Mucosa of stomach (tissue), 1 donor: ENCODE measurements around the gene LRMDA.

Experiments
- H3K27me3 ChIP-seq: one replicate; pipeline ENCODE4 v1.7.0; 2013; ENCODE audit warnings: mild to moderate bottlenecking, low read length; ENCODE audit not compliant: control insufficient read depth, insufficient read depth
- H3K36me3 ChIP-seq: one replicate; pipeline ENCODE4 v1.7.0; 2013; ENCODE audit warnings: low read length; ENCODE audit not compliant: control insufficient read depth, insufficient read depth
- H3K4me1 ChIP-seq: one replicate; pipeline ENCODE4 v1.7.0; 2013; ENCODE audit warnings: mild to moderate bottlenecking, low read length; ENCODE audit not compliant: control insufficient read depth, insufficient read depth
- H3K4me3 ChIP-seq: one replicate; pipeline ENCODE4 v1.7.0; 2013; ENCODE audit warnings: low read length
- H3K9ac ChIP-seq: one replicate; pipeline ENCODE4 v1.7.0; 2013; ENCODE audit warnings: mild to moderate bottlenecking, low read length, moderate library complexity
- H3K9me3 ChIP-seq: one replicate; pipeline ENCODE4 v1.7.0; 2013; ENCODE audit warnings: mild to moderate bottlenecking, low read length, moderate library complexity; ENCODE audit not compliant: control insufficient read depth
- donor health status: Pancreatic carcinoma.

Gene LRMDA

GRCh38 chr10:76210211-76210610 is 778.8 kb downstream of the LRMDA start:
- H3K9me3 ChIP-seq = no peaks in the 10 kb centered on the region
- no peaks in the 10 kb centered on the region for H3K4me1 ChIP-seq
- H3K9ac ChIP-seq = no peak overlapping the region
- H3K36me3 ChIP-seq = no peaks in the 10 kb centered on the region
- H3K4me3 ChIP-seq = no peak overlapping the region
- H3K27me3 ChIP-seq = no peaks in the 10 kb centered on the region

GRCh38 chr10:76211691-76212090 is 780.3 kb downstream of the LRMDA start:
- H3K9me3 ChIP-seq = no peaks in the 10 kb centered on the region
- H3K4me3 ChIP-seq = no peak overlapping the region
- no peaks in the 10 kb centered on the region for H3K4me1 ChIP-seq
- H3K27me3 ChIP-seq = no peaks in the 10 kb centered on the region
- H3K9ac ChIP-seq = no peak overlapping the region
- H3K36me3 ChIP-seq = no peaks in the 10 kb centered on the region

- Histone ChIP-seq H3K9ac (no peak overlapping the region), H3K27me3 (no peaks in the 10 kb centered on the region), H3K4me1 (no peaks in the 10 kb centered on the region), H3K9me3 (no peaks in the 10 kb centered on the region), H3K36me3 (no peaks in the 10 kb centered on the region), H3K4me3 (no peak overlapping the region)
Measured at GRCh38 chr10:76213876-76214275, 782.5 kb downstream of the LRMDA start.

GRCh38 chr10:76218035-76218434 is 786.6 kb downstream of the LRMDA start:
- Histone ChIP-seq H3K9ac (no peak overlapping the region), H3K36me3 (no peaks in the 10 kb centered on the region), H3K4me1 (no peaks in the 10 kb centered on the region), H3K27me3 (no peaks in the 10 kb centered on the region), H3K4me3 (no peak overlapping the region), H3K9me3 (no peaks in the 10 kb centered on the region)

GRCh38 chr10:76229341-76229740 is 797.9 kb downstream of the LRMDA start:
- no peak overlapping the region for H3K4me3 ChIP-seq
- peaks cover 11% of the 10 kb centered on the region for H3K4me1 ChIP-seq
- H3K9me3 ChIP-seq = no peaks in the 10 kb centered on the region
- no peaks in the 10 kb centered on the region for H3K36me3 ChIP-seq
- H3K27me3 ChIP-seq = no peaks in the 10 kb centered on the region
- H3K9ac ChIP-seq = no peak overlapping the region

- Histone ChIP-seq H3K4me3 (no peak overlapping the region), H3K9me3 (no peaks in the 10 kb centered on the region), H3K4me1 (peaks cover 16% of the 10 kb centered on the region), H3K36me3 (no peaks in the 10 kb centered on the region), H3K9ac (no peak overlapping the region), H3K27me3 (no peaks in the 10 kb centered on the region)
Measured at GRCh38 chr10:76230921-76231285, 799.5 kb downstream of the LRMDA start.

- Histone ChIP-seq H3K27me3 (no peaks in the 10 kb centered on the region), H3K4me3 (no peak overlapping the region), H3K9me3 (no peaks in the 10 kb centered on the region), H3K36me3 (no peaks in the 10 kb centered on the region), H3K9ac (no peak overlapping the region), H3K4me1 (peaks cover 16% of the 10 kb centered on the region)
Measured at GRCh38 chr10:76231286-76231934, 800.0 kb downstream of the LRMDA start.

- H3K27me3 ChIP-seq = no peaks in the 10 kb centered on the region
- H3K4me1 ChIP-seq = peaks cover 16% of the 10 kb centered on the region
- H3K4me3 ChIP-seq = no peak overlapping the region
Measured at GRCh38 chr10:76234499-76235226, 803.2 kb downstream of the LRMDA start.

GRCh38 chr10:76236356-76236755 is 804.9 kb downstream of the LRMDA start:
- peaks cover 10% of the 10 kb centered on the region for H3K4me1 ChIP-seq
- H3K9ac ChIP-seq = no peak overlapping the region
- no peaks in the 10 kb centered on the region for H3K27me3 ChIP-seq
- no peaks in the 10 kb centered on the region for H3K36me3 ChIP-seq
- no peaks in the 10 kb centered on the region for H3K9me3 ChIP-seq
- H3K4me3 ChIP-seq = no peak overlapping the region

More at GRCh38 chr10:76234499-76235226, 803.2 kb downstream of the LRMDA start:
- Histone ChIP-seq H3K36me3 (no peaks in the 10 kb centered on the region), H3K9ac (no peak overlapping the region), H3K9me3 (no peaks in the 10 kb centered on the region)

GRCh38 chr10:76242956-76243355 is 811.5 kb downstream of the LRMDA start:
- H3K36me3 ChIP-seq = no peaks in the 10 kb centered on the region
- no peak overlapping the region for H3K9ac ChIP-seq
- H3K4me3 ChIP-seq = no peak overlapping the region
- no peaks in the 10 kb centered on the region for H3K4me1 ChIP-seq
- no peaks in the 10 kb centered on the region for H3K27me3 ChIP-seq
- no peaks in the 10 kb centered on the region for H3K9me3 ChIP-seq

GRCh38 chr10:76244061-76244686 is 812.8 kb downstream of the LRMDA start:
- H3K4me3 ChIP-seq = no peak overlapping the region
- no peaks in the 10 kb centered on the region for H3K36me3 ChIP-seq
- H3K4me1 ChIP-seq = no peaks in the 10 kb centered on the region
- no peaks in the 10 kb centered on the region for H3K27me3 ChIP-seq
- H3K9ac ChIP-seq = no peak overlapping the region
- H3K9me3 ChIP-seq = no peaks in the 10 kb centered on the region

GRCh38 chr10:76245951-76246495 is 814.6 kb downstream of the LRMDA start:
- Histone ChIP-seq H3K9me3 (no peaks in the 10 kb centered on the region), H3K9ac (no peak overlapping the region)

More at GRCh38 chr10:76245951-76246495, 814.6 kb downstream of the LRMDA start:
- H3K27me3 ChIP-seq = no peaks in the 10 kb centered on the region
- no peaks in the 10 kb centered on the region for H3K36me3 ChIP-seq
- no peaks in the 10 kb centered on the region for H3K4me1 ChIP-seq
- H3K4me3 ChIP-seq = no peak overlapping the region
